OCI-LY7 (cell line): Measurements from ENCODE around the gene DGKZ. TPM values are rescaled to one million over a fixed set of nuclear protein-coding genes. Genes with fewer than 3 reads are reported as not detected.

Experiments used
- BruUV-seq: library from RNA; stranded (reverse); fragments of 400-500 nt; replicated peaks from 2 replicates; lab custom pipeline; 2021; lab: Mats Ljungman, UMichigan
- CTCF ChIA-PET: fragments of 300-600 bp; sonication (Branson Sonifier 250); formaldehyde crosslinking; loops from one replicate; lab custom pipeline; 2022; ENCODE audit warnings: antibody characterized with exemption; ENCODE audit not compliant: unreplicated experiment; lab: Charles Lee
- POLR2A ChIA-PET: fragments of 300-600 bp; sonication (Branson Sonifier 250); formaldehyde crosslinking; loops from one replicate; lab custom pipeline; 2022; ENCODE audit warnings: antibody characterized with exemption; lab: Charles Lee
- DNase-seq: peaks from one replicate; pipeline ENCODE4 v3.0.0-alpha.2; 2015; ENCODE audit warnings: low spot score
- H2AFZ ChIP-seq: fragments of 200-600 bp; sonication (generic), shearing (Covaris generic); 2 replicates; pipeline ENCODE4 v1.6.1; 2014; ENCODE audit warnings: mild to moderate bottlenecking, antibody characterized with exemption, low read length, moderate library complexity
- H3K27ac ChIP-seq: fragments of 200-600 bp; sonication (generic); 2 replicates; pipeline ENCODE4 v1.5.1; 2014; ENCODE audit warnings: mixed run types, low read depth, mild to moderate bottlenecking, moderate library complexity, low read length, inconsistent platforms; ENCODE audit not compliant: poor library complexity, severe bottlenecking
- H3K36me3 ChIP-seq: fragments of 200-600 bp; sonication (generic); 2 replicates; pipeline ENCODE4 v1.6.1; 2014; ENCODE audit warnings: mild to moderate bottlenecking, antibody characterized with exemption, low read length, moderate library complexity, mixed read lengths; ENCODE audit not compliant: insufficient read depth
- H3K4me1 ChIP-seq: fragments of 200-600 bp; sonication (generic); 2 replicates; pipeline ENCODE4 v1.5.1; 2014; ENCODE audit warnings: mild to moderate bottlenecking, low read length; ENCODE audit not compliant: insufficient read depth, poor library complexity, severe bottlenecking
- H3K4me2 ChIP-seq: fragments of 200-600 bp; sonication (generic); 2 replicates; pipeline ENCODE4 v1.6.1; 2014; ENCODE audit warnings: mild to moderate bottlenecking, low read length
- H3K4me3 ChIP-seq: fragments of 200-600 bp; sonication (generic); 2 replicates; pipeline ENCODE4 v1.5.1; 2014; ENCODE audit warnings: mild to moderate bottlenecking, low read depth, low read length; ENCODE audit not compliant: poor library complexity, severe bottlenecking
- H3K79me2 ChIP-seq: fragments of 200-600 bp; sonication (generic); 2 replicates; pipeline ENCODE4 v1.6.1; 2016; ENCODE audit warnings: low read depth, mild to moderate bottlenecking, low read length, moderate library complexity, mixed read lengths; ENCODE audit not compliant: insufficient read depth
- H3K9me2 ChIP-seq: fragments of 200-600 bp; sonication (generic); 2 replicates; pipeline ENCODE4 v1.6.1; 2016; ENCODE audit warnings: mild to moderate bottlenecking, low read length, mixed read lengths; ENCODE audit not compliant: insufficient read depth
- H3K9me3 ChIP-seq: fragments of 200-600 bp; sonication (generic); 2 replicates; pipeline ENCODE4 v1.6.1; 2014; ENCODE audit warnings: mild to moderate bottlenecking, mixed run types, low read length, mixed read lengths
- H4K20me1 ChIP-seq: fragments of 200-600 bp; sonication (generic); 2 replicates; pipeline ENCODE4 v1.6.1; 2014; ENCODE audit warnings: mild to moderate bottlenecking, antibody characterized with exemption, low read length, moderate library complexity, mixed read lengths; ENCODE audit not compliant: insufficient read depth
- EZH2phosphoT487 ChIP-seq: fragments of 200-600 bp; sonication (generic); IDR thresholded peaks from 2 replicates; pipeline ENCODE4 v1.6.1; 2018; ENCODE audit warnings: low read depth, borderline replicate concordance, mild to moderate bottlenecking, mixed run types, antibody characterized with exemption, low read length, moderate library complexity, mixed read lengths
- intact Hi-C: fragments of 100-400 bp; cut with micrococcal nuclease; formaldehyde crosslinking; loops from one replicate; pipeline ENCODE4 v1.10.0; 2022; ENCODE audit not compliant: unreplicated experiment
- total RNA-seq, 2 experiments: library from RNA; depleted of rRNA in 1 of 2; stranded (reverse); fragments of >200 nt in 1 of 2; shearing (Covaris generic) in 1 of 2; gene quantifications; 2 replicates each; pipeline ENCODE4 v1.2.3, GENCODE V29; 2014 to 2022
- TF ChIP-seq, protein P1 (sequence below): fragments of 200-600 bp; sonication (generic); conservative IDR thresholded peaks from 2 replicates; pipeline ENCODE4 v1.5.1; 2014; ENCODE audit warnings: mild to moderate bottlenecking, antibody characterized with exemption, low read length, moderate library complexity, mixed read lengths

Gene DGKZ
- total RNA-seq, 2 experiments from 2014 or later = 134 to 141 TPM

DNA sequence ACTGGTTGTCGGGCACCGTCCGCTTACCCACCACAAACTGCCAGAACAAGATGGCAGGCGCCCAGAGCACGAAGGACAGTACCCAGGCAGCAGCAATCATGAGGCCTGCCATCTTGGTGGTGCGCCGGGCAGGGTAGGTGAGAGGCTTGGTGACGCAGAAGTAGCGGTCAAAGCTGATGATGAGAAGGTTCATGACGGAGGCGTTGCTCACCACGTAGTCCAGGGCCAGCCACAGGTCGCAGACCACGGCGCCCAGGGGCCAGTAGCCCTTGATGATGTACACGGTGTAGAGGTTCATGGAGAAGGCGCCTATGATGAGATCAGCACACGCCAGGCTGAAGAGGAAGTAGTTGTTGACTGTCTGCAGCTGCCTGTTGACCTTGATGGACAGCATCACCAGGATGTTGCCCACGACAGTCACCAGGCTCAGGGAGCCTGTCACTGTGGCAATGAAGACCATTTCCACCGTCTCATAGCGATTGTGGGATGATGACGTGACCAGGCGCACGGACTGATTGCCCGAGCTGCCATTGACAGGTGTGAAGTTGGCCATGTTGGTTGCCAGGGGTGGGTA, 38.8 kb downstream of the DGKZ start:
- H3K79me2 ChIP-seq = no peaks in the 10 kb centered on the region
- ChIA-PET POLR2A (no interaction called here), CTCF (no interaction called here)
- H2AFZ ChIP-seq = no peak overlapping the region
- no peaks in the 10 kb centered on the region for H4K20me1 ChIP-seq
- TF ChIP-seq EZH2phosphoT487 = no peak
- TF ChIP-seq, protein P1, sequence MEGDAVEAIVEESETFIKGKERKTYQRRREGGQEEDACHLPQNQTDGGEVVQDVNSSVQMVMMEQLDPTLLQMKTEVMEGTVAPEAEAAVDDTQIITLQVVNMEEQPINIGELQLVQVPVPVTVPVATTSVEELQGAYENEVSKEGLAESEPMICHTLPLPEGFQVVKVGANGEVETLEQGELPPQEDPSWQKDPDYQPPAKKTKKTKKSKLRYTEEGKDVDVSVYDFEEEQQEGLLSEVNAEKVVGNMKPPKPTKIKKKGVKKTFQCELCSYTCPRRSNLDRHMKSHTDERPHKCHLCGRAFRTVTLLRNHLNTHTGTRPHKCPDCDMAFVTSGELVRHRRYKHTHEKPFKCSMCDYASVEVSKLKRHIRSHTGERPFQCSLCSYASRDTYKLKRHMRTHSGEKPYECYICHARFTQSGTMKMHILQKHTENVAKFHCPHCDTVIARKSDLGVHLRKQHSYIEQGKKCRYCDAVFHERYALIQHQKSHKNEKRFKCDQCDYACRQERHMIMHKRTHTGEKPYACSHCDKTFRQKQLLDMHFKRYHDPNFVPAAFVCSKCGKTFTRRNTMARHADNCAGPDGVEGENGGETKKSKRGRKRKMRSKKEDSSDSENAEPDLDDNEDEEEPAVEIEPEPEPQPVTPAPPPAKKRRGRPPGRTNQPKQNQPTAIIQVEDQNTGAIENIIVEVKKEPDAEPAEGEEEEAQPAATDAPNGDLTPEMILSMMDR = no peak
- no TSS peak for BruUV-seq
- DNase-seq = no peak
- no peak overlapping the region for H3K4me3 ChIP-seq
- intact Hi-C loops = no loop called here
- H3K36me3 ChIP-seq = no peaks in the 10 kb centered on the region
- H3K4me1 ChIP-seq = peaks cover 2% of the 10 kb centered on the region
- H3K9me2 ChIP-seq = no peaks in the 10 kb centered on the region
- H3K27ac ChIP-seq = no peak overlapping the region
- H3K4me2 ChIP-seq = no peak overlapping the region
- H3K9me3 ChIP-seq = no peaks in the 10 kb centered on the region

DNA sequence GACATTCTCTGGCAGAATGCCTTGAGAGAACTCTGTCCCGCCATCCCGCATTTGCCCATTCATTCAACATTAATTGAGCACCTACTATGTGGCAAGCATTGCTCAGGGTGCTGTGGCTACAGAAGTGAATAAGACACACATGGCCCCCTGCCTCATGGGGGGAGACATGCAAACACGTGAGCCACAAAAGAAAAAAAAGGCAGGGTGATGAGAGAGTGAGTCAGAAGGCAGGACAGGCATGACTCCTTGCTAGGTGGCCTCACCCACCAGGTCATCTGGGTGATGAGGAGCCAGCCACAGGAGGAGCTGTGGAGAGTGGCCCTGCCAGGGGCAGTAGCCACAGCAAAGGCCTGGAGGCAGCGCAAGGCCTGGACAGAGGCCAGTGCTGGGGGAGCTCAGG, 39.4 kb downstream of the DGKZ start:
- H3K36me3 ChIP-seq = no peaks in the 10 kb centered on the region
- no peak for TF ChIP-seq EZH2phosphoT487
- TF ChIP-seq, protein P1 = no peak
- H4K20me1 ChIP-seq = no peaks in the 10 kb centered on the region
- POLR2A ChIA-PET = no interaction called here
- no peak overlapping the region for H3K4me3 ChIP-seq
- DNase-seq = no peak
- CTCF ChIA-PET = no interaction called here
- no peak overlapping the region for H2AFZ ChIP-seq
- no peaks in the 10 kb centered on the region for H3K79me2 ChIP-seq
- H3K9me3 ChIP-seq = no peaks in the 10 kb centered on the region
- H3K4me1 ChIP-seq = no peaks in the 10 kb centered on the region
- intact Hi-C loops = no loop called here
- BruUV-seq = no TSS peak
- H3K4me2 ChIP-seq = no peak overlapping the region
- H3K9me2 ChIP-seq = no peaks in the 10 kb centered on the region
- no peak overlapping the region for H3K27ac ChIP-seq

DNA sequence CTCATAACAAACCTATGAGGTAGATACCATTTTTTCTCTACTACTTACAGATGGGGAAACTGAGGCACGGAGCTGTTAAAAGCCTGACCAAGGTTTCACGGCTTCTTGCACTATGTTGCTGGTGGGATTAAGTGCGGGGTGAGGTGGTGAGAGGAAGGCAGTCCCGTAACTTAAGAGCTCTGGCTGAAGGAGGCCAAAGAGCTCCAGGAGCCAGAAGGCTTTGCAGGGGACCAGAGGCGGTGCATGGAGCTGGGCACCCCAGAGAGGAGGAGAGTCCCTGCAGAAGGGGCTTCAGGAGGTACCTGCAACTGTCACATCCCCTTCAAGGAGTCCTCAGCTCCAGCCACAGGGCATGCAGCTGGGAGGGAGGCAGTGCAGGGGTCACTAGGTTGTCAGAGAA, 40.2 kb downstream of the DGKZ start:
- no peak overlapping the region for H3K4me3 ChIP-seq
- TF ChIP-seq, protein P1 = no peak
- no peak for TF ChIP-seq EZH2phosphoT487
- H4K20me1 ChIP-seq = no peaks in the 10 kb centered on the region
- H3K9me2 ChIP-seq = no peaks in the 10 kb centered on the region
- ChIA-PET CTCF (interaction anchor here (0.5 kb wide), 1 partner anchor 517 kb away, joined by 3 read pairs; no protein-coding TSS in a partner anchor), POLR2A (no interaction called here)
- H3K36me3 ChIP-seq = no peaks in the 10 kb centered on the region
- H3K4me2 ChIP-seq = no peak overlapping the region
- H3K79me2 ChIP-seq = no peaks in the 10 kb centered on the region
- no peak overlapping the region for H3K27ac ChIP-seq
- no peak overlapping the region for H2AFZ ChIP-seq
- no peak for DNase-seq
- H3K9me3 ChIP-seq = no peaks in the 10 kb centered on the region
- intact Hi-C loops = no loop called here
- BruUV-seq = no TSS peak
- H3K4me1 ChIP-seq = no peaks in the 10 kb centered on the region
